Measurements from ENCODE around the gene ASIC3. TPM values are rescaled to one million over a fixed set of nuclear protein-coding genes. Genes with fewer than 3 reads are reported as not detected.
"Not testable (repeated sequence)": the region's sequence is repeated elsewhere in the genome, so short reads cannot be mapped to it uniquely, and the experiment has no call there.

Gene ASIC3
- total RNA-seq, 4 donors from 2014 or later, result 1.3 to 2.9 (median 2.1) TPM

DNA sequence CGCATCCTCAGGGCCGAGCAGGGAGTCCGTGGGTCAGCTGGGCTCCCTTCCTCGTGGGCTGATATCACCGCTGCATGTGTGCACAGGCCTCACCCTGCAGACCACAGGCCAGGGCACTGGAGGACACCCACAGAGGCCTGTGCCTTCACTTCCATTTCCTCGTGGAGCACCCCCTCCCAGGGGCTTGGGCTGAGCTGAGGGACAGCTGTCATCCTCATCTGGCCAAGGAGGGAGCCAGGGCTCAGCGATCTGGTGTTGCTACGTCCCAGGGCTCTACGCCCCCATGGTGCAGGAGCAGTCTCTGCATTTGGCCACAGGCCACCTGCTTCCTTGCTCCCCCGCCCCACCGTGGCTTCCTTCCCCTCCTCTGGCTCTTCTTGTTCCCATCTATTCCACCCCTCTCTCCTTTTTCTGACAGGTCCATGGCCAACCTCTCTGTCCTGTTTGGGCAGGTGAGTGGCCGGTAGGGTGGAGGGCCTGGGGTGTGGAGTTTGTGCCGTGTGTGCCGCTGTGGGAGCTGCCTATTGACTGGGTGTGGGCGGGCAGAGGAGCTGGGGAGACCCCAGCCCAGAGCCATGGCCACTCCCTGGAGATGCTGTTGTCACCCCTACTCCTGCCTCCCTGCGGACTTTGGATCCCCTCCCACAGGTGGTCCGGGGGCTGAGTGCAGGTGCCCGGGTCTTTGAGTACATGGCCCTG is 8.3 kb upstream of the ASIC3 start:
- intact Hi-C loops (cut with DNase I), result no loop called here
- WGBS, result 74% methylated on average over 18 of the region's 18 CpGs

DNA sequence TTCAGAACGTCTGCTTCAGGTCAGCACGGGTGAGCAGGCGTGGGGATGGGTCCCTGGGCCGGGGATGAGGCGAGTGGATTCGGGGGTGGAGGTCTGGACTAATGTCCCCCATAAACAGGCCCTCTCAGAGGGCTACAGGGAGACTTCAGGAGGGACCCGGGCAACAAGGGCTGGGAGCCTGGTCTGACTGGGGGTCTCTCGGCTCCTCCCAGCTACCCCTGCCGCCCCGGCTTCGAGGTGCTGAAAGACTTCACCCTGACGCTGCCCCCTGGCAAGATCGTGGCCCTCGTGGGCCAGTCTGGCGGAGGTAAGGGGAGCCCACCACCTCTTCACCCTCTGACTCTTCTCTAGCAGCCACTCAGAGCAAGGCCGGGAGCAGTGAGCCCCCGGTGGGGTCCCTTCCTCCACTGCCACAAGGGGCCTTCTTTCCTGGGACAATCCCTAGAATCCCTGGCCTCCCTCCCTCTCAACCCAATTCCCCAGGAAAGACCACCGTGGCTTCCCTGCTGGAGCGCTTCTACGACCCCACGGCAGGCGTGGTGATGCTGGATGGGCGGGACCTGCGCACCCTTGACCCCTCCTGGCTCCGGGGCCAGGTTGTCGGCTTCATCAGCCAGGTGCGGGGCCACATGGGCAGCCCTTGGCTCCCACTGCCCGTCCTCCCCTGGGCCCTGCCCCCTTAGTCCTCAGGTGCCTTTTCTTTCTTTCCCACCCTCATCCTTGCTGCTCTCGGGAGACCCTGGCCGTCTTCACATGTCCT is 7.5 kb upstream of the ASIC3 start:
- intact Hi-C loops (cut with DNase I), result no loop called here
- 86% methylated on average over 15 of the region's 30 CpGs for WGBS

More for the DNA sequence above, 8.3 kb upstream of the ASIC3 start:
- TF ChIP-seq EP300 (IDR thresholded peaks at IDR 0.05) (no peak), POLR2AphosphoS5 (IDR thresholded peaks at IDR 0.05) (no peak), POLR2A (IDR thresholded peaks at IDR 0.05; ENCODE audit: low read depth) (no peak)
- TF ChIP-seq, protein P1, sequence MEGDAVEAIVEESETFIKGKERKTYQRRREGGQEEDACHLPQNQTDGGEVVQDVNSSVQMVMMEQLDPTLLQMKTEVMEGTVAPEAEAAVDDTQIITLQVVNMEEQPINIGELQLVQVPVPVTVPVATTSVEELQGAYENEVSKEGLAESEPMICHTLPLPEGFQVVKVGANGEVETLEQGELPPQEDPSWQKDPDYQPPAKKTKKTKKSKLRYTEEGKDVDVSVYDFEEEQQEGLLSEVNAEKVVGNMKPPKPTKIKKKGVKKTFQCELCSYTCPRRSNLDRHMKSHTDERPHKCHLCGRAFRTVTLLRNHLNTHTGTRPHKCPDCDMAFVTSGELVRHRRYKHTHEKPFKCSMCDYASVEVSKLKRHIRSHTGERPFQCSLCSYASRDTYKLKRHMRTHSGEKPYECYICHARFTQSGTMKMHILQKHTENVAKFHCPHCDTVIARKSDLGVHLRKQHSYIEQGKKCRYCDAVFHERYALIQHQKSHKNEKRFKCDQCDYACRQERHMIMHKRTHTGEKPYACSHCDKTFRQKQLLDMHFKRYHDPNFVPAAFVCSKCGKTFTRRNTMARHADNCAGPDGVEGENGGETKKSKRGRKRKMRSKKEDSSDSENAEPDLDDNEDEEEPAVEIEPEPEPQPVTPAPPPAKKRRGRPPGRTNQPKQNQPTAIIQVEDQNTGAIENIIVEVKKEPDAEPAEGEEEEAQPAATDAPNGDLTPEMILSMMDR (IDR thresholded peaks at IDR 0.05), result no peak
- Histone ChIP-seq H3K36me3 (peaks cover 18 to 78% (median 64%) of the 10 kb centered on the region in 4 donors), H3K27me3 (no peaks in the 10 kb centered on the region), H3K4me3 (no peak overlapping the region), H3K27ac (replicated peaks in 1 of 4) (no peak overlapping the region), H3K4me1 (peaks cover 17 to 19% (median 18%) of the 10 kb centered on the region in 4 donors), H3K9me3 (no peaks in the 10 kb centered on the region)
- DNase-seq (ENCODE audit: extremely low spot score), result no peak

DNA sequence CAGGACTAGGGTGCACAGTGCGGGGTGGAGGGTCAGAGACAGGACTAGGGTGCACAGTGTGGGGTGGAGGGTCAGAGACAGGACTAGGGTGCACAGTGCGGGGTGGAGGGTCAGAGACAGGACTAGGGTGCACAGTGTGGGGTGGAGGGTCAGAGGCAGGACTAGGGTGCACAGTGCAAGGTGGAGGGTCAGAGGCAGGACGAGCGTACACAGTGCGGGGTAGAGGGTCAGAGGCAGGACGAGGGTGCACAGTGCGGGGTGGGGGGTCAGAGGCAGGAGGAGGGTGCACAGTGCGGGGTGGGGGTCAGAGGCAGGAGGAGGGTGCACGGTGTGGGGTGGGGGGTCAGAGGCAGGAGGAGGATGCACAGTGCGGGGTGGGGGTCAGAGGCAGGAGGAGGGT is 4.9 kb upstream of the ASIC3 start:
- H3K9me3 ChIP-seq; H3K4me3 ChIP-seq; DNase-seq (ENCODE audit: extremely low spot score); H3K27me3 ChIP-seq; H3K27ac ChIP-seq (replicated peaks in 1 of 4); intact Hi-C loops (cut with DNase I): not testable (repeated sequence)
- Histone ChIP-seq H3K36me3 (peaks cover 0 to 62% (median 51%) of the 10 kb centered on the region in 4 donors), H3K4me1 (peaks cover 13 to 30% (median 26%) of the 10 kb centered on the region in 4 donors)
- 91% methylated on average over 10 of the region's 10 CpGs for WGBS

More for the DNA sequence above, 7.5 kb upstream of the ASIC3 start:
- Histone ChIP-seq H3K27ac (replicated peaks in 1 of 4) (no peak overlapping the region), H3K9me3 (no peaks in the 10 kb centered on the region), H3K27me3 (no peaks in the 10 kb centered on the region), H3K36me3 (peaks cover 14 to 78% (median 66%) of the 10 kb centered on the region in 4 donors), H3K4me1 (peaks cover 14 to 18% (median 17%) of the 10 kb centered on the region in 4 donors), H3K4me3 (no peak overlapping the region)
- DNase-seq (ENCODE audit: extremely low spot score), result no peak
- no peak for TF ChIP-seq POLR2A (IDR thresholded peaks at IDR 0.05; ENCODE audit: low read depth)
- no peak for TF ChIP-seq POLR2AphosphoS5 (IDR thresholded peaks at IDR 0.05)
- TF ChIP-seq, protein P1 (IDR thresholded peaks at IDR 0.05), result no peak
- no peak for TF ChIP-seq EP300 (IDR thresholded peaks at IDR 0.05)

DNA sequence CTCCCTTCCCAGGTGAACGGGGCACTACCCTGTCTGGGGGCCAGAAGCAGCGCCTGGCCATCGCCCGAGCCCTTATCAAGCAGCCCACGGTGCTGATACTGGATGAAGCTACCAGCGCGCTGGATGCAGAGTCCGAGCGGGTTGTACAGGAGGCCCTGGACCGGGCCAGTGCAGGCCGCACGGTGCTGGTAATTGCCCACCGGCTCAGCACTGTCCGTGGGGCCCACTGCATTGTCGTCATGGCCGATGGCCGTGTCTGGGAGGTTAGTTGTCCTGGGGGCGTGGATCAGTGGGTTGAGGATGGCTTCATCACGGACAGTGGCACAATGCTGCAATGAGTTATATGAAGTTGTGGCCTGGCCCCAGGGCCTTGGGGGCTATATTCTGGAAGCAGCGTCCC is 4.4 kb upstream of the ASIC3 start:
- H3K36me3 ChIP-seq, result peaks cover 0 to 62% (median 51%) of the 10 kb centered on the region in 4 donors

More for the DNA sequence above, 4.4 kb upstream of the ASIC3 start:
- no peaks in the 10 kb centered on the region for H3K27me3 ChIP-seq
- no peak for DNase-seq (ENCODE audit: extremely low spot score)
- peaks cover 8 to 25% (median 21%) of the 10 kb centered on the region in 4 donors for H3K4me1 ChIP-seq
- 98% methylated on average over 7 of the region's 20 CpGs for WGBS
- H3K4me3 ChIP-seq, result no peak overlapping the region
- H3K9me3 ChIP-seq, result no peaks in the 10 kb centered on the region
- H3K27ac ChIP-seq (replicated peaks in 1 of 4), result no peak overlapping the region
- TF ChIP-seq POLR2AphosphoS5 (IDR thresholded peaks at IDR 0.05) (no peak), POLR2A (IDR thresholded peaks at IDR 0.05; ENCODE audit: low read depth) (no peak), EP300 (IDR thresholded peaks at IDR 0.05) (no peak)
- TF ChIP-seq, protein P1 (IDR thresholded peaks at IDR 0.05), result no peak
- intact Hi-C loops (cut with DNase I), result no loop called here

Measured in esophagus muscularis mucosa (tissue), 4 donors.